K562 (cell line): ENCODE data around the gene KIAA0040. TPM values are rescaled to one million over a fixed set of nuclear protein-coding genes. Genes with fewer than 3 reads are reported as not detected.

Experiments used
- CTCFL ChIP-seq: IDR thresholded peaks from 2 replicates; pipeline ENCODE4 v1.6.1; 2011; ENCODE audit warnings: borderline replicate concordance, low read depth, mild to moderate bottlenecking, moderate library complexity, low read length; ENCODE audit not compliant: insufficient read depth, poor library complexity, severe bottlenecking
- DNMT1 ChIP-seq: fragments of 450-650 bp; IDR thresholded peaks from 2 replicates; pipeline ENCODE4 v1.6.1; 2016; ENCODE audit warnings: antibody characterized with exemption, mild to moderate bottlenecking
- ETV6 ChIP-seq, 3 experiments: fragments of 150-350 bp in 1 of 3; sonication (generic) in 1 of 3; formaldehyde crosslinking in 1 of 3; IDR thresholded peaks; 2 replicates each; pipeline versions ENCODE4 v1.6.1 to v1.8.0; 2014 to 2022; ENCODE audit warnings: borderline replicate concordance in 2 of 3, low read depth in 2 of 3, antibody characterized with exemption in 1 of 3, low read length in 1 of 3, mild to moderate bottlenecking in 1 of 3, missing genetic modification reagents in 1 of 3
- EWSR1 ChIP-seq: fragments of 450-650 bp; IDR thresholded peaks from 2 replicates; pipeline ENCODE4 v1.6.1; 2018; ENCODE audit warnings: borderline replicate concordance, mild to moderate bottlenecking, low read depth, moderate library complexity; ENCODE audit not compliant: partially characterized antibody
- EZH2 ChIP-seq: IDR thresholded peaks from 2 replicates; pipeline ENCODE4 v1.6.1; 2012; ENCODE audit warnings: low read depth, mild to moderate bottlenecking, inconsistent platforms, low read length, borderline replicate concordance
- IRF1 ChIP-seq: sonication (generic); formaldehyde crosslinking; IDR thresholded peaks from 2 replicates; pipeline ENCODE4 v1.8.0; 2022; ENCODE audit warnings: missing genetic modification reagents, mild to moderate bottlenecking, borderline replicate concordance
- MCM2 ChIP-seq: fragments of 450-650 bp; IDR thresholded peaks from 2 replicates; pipeline ENCODE4 v1.6.1; 2017; ENCODE audit warnings: low read depth, mild to moderate bottlenecking
- RBM15 ChIP-seq: fragments of 200-400 bp; formaldehyde crosslinking; IDR thresholded peaks from 2 replicates; pipeline ENCODE4 v1.6.1; 2018; ENCODE audit warnings: mild to moderate bottlenecking, low read length, moderate library complexity; ENCODE audit not compliant: insufficient read depth
- SFPQ ChIP-seq: fragments of 200-400 bp; formaldehyde crosslinking; IDR thresholded peaks from 2 replicates; pipeline ENCODE4 v1.6.1; 2017; ENCODE audit warnings: mild to moderate bottlenecking, low read depth, low read length, moderate library complexity
- SIRT6 ChIP-seq: IDR thresholded peaks from one replicate; pipeline ENCODE4 v1.6.1; 2012; ENCODE audit warnings: low read depth, mild to moderate bottlenecking, control low read depth, inconsistent platforms, low read length, moderate library complexity
- USF2 ChIP-seq: sonication (generic); formaldehyde crosslinking; IDR thresholded peaks from 2 replicates; pipeline ENCODE4 v1.5.0; 2020; ENCODE audit warnings: missing genetic modification reagents
- ZBTB7A ChIP-seq: IDR thresholded peaks from 2 replicates; pipeline ENCODE4 v1.6.1; 2011; ENCODE audit warnings: low read depth, mild to moderate bottlenecking, low read length, moderate library complexity, borderline replicate concordance; ENCODE audit not compliant: control insufficient read depth
- ZBTB8A ChIP-seq: fragments of 450-650 bp; IDR thresholded peaks from 2 replicates; pipeline ENCODE4 v1.6.1; 2018; ENCODE audit warnings: mild to moderate bottlenecking, moderate library complexity; ENCODE audit not compliant: partially characterized antibody
- ZBTB9 ChIP-seq: fragments of 450-650 bp; formaldehyde crosslinking; IDR thresholded peaks from 2 replicates; pipeline ENCODE4 v1.4.0; 2020; ENCODE audit warnings: mild to moderate bottlenecking, moderate library complexity
- polyA plus RNA-seq, 8 experiments: library from polyadenylated mRNA; depleted of rRNA in 4 of 8; stranded (reverse) in 5 of 8; unstranded in 3 of 8; fragments of >200 nt; fragmentation: Nextera tagmentation in 2 of 8; fragmentation: Illumina TruSeq in 1 of 8; extraction: Ambion mirVana in 2 of 8; extraction: Trizol in 1 of 8; gene quantifications; 2 replicates each; pipeline versions ENCODE4 v1.2.1 to v1.2.3, GENCODE V29; 2011 to 2014; ENCODE audit warnings: inconsistent platforms in 1 of 8, missing spikeins in 1 of 8
- total RNA-seq, 7 experiments: library from RNA; depleted of rRNA in 6 of 7; stranded (reverse); fragments of >200 nt in 6 of 7; fragmentation: Illumina TruSeq in 2 of 7; extraction: Trizol in 2 of 7; gene quantifications; 2 replicates each; pipeline versions ENCODE4 v1.2.1 to v1.2.3, GENCODE V29; 2011 to 2021; ENCODE audit warnings: low replicate concordance in 1 of 7
- TF ChIP-seq, protein P1 (sequence below): fragments of 450-650 bp; formaldehyde crosslinking; IDR thresholded peaks from 2 replicates; pipeline ENCODE4 v1.4.0; 2020; ENCODE audit warnings: mild to moderate bottlenecking, moderate library complexity

KIAA0040 gene
- total and polyA plus RNA-seq, 9 of the 15 experiments (the other 6 are each of a cell fraction or from before 2014, with no cell fraction given), result 3.4 to 13.6 (median 7.1) TPM

GRCh38 chr1:175192630-175193526, at the start of gene KIAA0040 (continued):
- TF ChIP-seq ZBTB9 (CRISPR knock-in tag) (0 out of 2 replicates have a peak, but pooled peaks have one; percentile 4), SIRT6 (no peak), ZBTB8A (no peak), EWSR1 (no peak), USF2 (no peak), DNMT1 (no peak), IRF1 (CRISPR knock-in tag) (no peak), ETV6 (IDR thresholded peaks at IDR 0.05; ENCODE audit: borderline replicate concordance in 1 of 2, low read depth in 2 of 2, low read length in 1 of 2) (no peak), ETV6 (CRISPR knock-in tag; IDR thresholded peaks at IDR 0.05; ENCODE audit: borderline replicate concordance) (no peak), SFPQ (no peak), MCM2 (no peak), CTCFL (peak; percentile 7), ZBTB7A (peak; percentile 74; the same call in 1 of the 2 replicates), RBM15 (no peak), EZH2 (no peak)
- TF ChIP-seq, protein P1, sequence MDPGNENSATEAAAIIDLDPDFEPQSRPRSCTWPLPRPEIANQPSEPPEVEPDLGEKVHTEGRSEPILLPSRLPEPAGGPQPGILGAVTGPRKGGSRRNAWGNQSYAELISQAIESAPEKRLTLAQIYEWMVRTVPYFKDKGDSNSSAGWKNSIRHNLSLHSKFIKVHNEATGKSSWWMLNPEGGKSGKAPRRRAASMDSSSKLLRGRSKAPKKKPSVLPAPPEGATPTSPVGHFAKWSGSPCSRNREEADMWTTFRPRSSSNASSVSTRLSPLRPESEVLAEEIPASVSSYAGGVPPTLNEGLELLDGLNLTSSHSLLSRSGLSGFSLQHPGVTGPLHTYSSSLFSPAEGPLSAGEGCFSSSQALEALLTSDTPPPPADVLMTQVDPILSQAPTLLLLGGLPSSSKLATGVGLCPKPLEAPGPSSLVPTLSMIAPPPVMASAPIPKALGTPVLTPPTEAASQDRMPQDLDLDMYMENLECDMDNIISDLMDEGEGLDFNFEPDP, result no peak
